B cell (primary cell): Measurements from ENCODE around the gene RAB8B.

Experiments
- EZH2 ChIP-seq: IDR thresholded peaks from 2 replicates; pipeline ENCODE4 v1.6.1; 2012; ENCODE audit warnings: borderline replicate concordance, low read depth, mild to moderate bottlenecking, moderate library complexity, low read length; ENCODE audit not compliant: insufficient read depth, poor library complexity, severe bottlenecking
- TF ChIP-seq, protein P1 (sequence below): fragments of 200-600 bp; IDR thresholded peaks from one replicate; pipeline ENCODE4 v1.8.0; 2022; ENCODE audit warnings: antibody characterized with exemption, mild to moderate bottlenecking

DNA sequence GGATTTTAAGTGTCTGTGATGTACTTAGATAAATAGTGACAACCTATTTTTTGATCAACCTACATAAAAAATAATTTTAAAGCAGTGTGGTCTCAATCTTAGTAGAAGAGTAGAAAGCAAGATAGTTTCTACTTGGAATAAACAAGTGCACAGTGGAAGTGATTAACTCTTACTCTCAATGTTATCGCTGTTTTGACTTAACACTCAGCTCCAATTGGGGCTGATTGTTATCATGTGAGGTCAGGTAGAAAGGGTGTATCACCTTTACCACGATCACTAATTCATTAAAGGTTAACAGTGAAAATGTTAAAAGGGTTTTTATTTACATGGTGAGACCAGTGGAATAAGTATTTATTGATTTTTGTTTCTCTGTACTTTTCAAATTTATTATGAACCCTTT, 65.6 kb downstream of the RAB8B start:
- TF ChIP-seq, protein P1, sequence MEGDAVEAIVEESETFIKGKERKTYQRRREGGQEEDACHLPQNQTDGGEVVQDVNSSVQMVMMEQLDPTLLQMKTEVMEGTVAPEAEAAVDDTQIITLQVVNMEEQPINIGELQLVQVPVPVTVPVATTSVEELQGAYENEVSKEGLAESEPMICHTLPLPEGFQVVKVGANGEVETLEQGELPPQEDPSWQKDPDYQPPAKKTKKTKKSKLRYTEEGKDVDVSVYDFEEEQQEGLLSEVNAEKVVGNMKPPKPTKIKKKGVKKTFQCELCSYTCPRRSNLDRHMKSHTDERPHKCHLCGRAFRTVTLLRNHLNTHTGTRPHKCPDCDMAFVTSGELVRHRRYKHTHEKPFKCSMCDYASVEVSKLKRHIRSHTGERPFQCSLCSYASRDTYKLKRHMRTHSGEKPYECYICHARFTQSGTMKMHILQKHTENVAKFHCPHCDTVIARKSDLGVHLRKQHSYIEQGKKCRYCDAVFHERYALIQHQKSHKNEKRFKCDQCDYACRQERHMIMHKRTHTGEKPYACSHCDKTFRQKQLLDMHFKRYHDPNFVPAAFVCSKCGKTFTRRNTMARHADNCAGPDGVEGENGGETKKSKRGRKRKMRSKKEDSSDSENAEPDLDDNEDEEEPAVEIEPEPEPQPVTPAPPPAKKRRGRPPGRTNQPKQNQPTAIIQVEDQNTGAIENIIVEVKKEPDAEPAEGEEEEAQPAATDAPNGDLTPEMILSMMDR = no peak
- no peak for TF ChIP-seq EZH2
